HG03457 (cell line): ENCODE measurements around the gene VASH1.

Source experiments
- ATAC-seq: cut with Tn5 transposase; IDR thresholded peaks from one replicate; pipeline ENCODE4 v1.9.1; 2021; ENCODE audit warnings: moderate number of reproducible peaks; ENCODE audit not compliant: unreplicated experiment

The VASH1 gene

DNA sequence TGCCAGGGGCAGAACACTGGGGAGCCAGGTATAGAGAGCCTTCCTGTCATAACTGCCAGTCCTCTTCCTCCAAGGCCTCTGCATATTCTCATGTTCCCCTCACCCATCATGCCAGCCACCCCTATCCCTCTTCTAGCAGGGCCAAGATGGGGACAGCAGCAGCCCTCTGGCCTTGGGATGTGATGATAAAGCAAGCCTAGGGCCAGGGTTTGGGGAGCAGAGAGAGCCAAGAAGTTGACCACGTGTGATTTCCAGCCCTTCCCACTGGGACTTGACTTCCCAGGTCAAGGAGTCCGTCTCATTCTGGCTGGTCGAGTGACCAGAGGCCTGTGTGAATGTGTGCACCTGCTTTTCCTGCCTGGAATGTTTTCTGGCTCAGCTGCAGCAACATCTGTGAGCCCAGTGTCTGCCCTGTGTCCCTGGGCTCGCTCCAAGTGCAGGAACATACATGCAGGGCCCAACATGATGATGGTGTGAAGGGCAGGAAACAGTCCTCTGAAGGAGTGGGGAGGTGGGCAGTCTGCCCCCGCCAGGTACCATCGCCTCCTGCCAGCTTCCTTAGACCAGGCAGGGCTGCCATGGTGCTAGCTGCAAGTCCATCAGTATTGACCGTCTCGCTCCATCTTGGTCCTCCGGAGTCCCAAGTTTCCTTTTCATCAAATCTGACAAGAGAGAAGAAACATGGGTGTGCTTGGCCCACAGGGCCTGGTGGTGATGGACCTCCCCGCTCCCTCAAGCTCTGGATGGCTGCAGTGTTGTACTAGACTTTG is 21.0 kb downstream of the VASH1 start:
- no peak for ATAC-seq

DNA sequence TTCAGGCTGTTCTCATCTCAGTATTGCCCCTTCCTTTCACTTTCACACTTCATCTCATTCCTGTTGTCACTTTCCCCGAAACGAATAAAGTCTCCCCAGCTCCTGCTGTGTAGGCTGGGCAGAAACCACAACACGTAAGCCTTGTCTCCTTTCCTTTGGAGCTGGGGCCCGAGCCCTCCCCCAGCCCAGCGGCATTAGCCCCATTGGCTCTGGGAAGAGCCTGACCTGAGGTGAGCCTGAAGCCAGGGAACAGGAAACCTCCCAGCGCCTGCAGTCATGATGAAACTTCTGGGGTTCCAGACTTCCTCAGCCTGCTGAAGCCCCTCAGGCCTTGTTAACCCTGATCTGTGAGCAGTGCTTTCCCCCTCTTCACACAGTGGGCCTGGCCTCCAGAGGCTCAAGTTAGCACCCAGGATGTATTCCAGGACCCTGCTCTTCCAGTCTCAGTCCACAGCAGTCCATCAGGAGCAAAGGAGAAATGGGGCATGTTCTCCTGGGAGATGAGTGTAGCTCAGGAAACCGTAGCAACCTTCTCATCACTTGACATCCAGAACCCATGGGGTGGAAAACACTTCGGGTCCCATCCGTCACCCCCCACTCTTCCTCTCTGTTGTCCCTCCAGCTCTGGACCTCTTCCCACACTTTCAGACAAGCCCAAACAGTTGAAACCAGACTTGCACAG is 21.8 kb downstream of the VASH1 start:
- no peak for ATAC-seq

DNA sequence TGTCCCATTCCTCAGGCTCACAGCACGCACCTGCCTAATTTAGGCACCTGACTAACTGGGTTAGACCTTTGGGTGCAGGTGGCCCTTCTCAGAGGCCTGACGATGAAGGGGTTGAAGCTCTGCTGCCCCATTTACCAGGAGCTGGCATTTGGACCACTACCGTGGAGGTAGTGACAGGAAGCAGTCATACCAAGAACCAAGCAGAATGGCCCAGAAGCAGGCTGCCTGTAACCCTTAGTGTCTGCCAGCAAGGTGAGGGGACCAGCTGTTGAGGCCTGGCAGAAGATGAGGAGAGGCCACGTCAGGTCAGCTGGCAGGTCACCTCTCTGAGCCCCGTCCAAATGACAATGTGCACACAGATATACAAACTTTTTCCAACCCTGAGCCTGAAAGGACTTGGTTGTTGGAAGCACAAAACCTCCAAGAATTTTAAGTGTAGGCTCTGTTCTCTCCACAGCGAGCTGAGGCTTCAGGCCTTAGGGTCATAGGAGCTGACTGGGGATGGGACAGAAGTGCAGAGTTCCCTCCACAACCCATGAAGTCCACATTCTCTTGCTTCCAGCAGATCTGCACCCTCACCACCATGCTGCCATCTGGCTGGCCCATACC is 23.1 kb downstream of the VASH1 start:
- no peak for ATAC-seq

DNA sequence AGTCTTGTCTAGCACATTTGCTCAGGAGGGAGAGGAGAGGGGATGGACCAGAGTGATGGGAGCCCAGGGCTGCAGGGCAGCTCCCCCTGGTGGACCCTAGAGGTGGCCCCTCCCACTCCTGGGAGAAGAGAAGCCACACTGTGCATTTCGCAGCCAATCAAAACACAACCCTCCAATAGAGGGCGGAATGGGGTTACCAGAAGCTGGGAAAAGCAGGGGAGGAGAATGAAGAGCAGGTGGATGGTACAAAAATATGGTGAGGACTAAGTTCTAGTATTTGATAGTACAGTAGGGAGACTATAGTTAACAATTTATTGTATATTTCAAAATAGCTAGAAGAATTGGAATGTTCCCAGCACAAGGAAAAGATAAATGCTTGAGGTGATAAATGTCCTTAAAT is 23.6 kb downstream of the VASH1 start:
- ATAC-seq, result peak; percentile 69

DNA sequence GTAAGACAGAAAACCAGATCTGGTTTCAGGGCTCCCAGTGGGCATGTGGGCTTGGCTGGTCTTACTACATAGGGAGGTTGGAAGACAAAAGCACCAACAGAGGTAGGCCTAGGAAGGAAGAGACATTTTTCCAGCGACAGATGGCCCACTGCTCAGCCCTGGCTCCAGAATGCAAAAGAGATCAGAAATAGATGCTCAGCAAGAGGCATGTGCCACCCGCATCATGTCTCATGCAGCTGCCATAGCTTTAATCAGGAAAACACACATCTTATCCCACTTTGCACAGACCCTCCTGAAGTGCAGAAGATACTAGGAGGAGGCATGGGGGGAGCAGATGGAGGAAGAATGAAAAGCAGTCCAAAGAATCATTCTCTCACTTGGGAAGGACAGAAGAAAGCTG is 25.3 kb downstream of the VASH1 start:
- ATAC-seq, result no peak

DNA sequence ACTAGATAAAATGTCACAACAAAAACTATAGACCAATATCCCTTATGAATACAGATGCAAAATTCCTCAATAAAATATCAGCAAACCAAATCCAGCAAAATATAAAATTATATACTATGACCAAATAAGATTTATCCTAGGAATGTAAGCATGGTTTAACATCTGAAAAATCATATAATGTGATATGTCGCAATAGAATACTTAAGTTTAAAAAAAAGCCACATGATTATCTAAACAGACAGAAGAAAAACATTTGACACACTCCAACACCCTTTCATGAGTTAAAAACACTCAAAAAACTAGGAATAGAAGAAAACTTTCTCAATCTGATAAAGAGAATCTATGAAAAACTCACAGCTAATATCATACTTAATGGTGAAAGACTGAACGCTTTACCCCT is 31.2 kb downstream of the VASH1 start:
- no peak for ATAC-seq

DNA sequence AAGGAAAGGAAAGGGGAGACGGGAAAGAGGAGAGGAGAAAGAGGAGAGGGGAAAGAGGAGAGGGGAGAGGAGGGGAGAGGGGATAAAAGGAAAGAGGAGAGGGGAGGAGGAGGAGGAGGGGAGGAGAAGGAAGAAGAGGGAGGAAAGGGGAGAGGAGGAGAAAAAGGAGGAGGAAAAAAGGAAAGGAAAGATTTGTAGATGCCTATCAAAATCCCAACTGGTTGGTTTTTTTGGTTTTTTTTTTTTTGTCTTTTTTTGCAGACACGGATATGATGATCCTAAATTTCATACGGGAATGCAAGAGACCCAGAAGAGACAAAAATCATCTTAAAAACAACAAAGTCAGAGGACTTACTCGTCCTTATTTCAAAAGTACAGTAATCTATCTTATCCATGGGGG is 32.1 kb downstream of the VASH1 start:
- no peak for ATAC-seq

DNA sequence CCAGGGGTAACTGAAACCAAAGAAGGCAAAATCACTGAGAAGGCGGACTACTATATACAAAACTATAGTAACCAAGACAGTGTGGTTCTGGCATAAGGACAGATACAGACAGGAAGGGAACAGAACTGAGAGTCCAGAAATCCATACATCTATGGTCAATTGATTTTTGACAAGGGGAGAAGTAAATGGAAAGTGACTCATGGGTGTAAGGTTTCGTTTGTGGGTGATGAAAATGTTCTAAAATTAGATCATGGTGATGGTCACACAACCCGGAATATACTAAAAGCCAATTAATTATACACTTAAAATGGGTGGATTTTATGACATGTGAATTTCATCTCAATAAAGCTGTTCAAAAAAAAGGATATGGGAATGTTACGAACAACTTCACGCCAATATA is 32.7 kb downstream of the VASH1 start:
- ATAC-seq, result no peak

DNA sequence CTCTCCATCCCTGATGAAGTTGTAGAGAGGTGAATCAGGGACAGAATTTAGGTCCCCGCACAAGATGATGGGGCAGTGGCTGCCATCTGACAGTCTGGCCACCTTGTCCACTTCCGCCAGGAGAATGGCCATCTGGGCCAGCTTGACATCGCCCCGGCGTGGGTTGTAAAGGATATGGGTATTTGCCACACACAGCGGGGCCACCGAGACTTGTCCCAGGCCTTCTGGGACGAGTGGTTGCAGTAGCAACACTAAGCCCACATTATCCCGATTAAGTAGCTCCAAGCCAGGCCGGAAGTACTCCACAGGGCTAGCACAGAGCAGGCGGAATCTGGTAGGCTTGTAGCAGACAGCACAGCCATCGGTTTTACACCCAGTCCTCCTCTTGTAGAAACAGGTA is 45.2 kb downstream of the VASH1 start:
- no peak for ATAC-seq

DNA sequence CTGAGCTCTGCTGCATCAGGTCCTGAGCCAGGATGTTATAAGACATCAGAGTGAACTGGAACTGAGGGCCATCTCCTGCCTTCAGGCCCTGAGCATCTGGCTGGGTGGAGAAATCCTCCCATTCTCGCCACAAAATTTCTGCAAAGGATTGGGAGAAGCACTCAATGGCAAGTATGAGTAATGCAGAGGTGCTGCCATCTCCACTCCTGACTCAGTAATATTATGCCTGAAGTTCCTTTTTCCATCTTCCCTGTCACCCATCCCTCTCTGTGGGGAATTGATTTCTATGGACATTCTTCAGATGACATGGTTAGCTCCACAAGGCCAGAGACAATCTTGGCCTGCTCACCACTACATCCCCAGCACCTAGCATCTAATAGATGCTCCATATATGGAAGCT is 46.7 kb downstream of the VASH1 start:
- ATAC-seq, result no peak

DNA sequence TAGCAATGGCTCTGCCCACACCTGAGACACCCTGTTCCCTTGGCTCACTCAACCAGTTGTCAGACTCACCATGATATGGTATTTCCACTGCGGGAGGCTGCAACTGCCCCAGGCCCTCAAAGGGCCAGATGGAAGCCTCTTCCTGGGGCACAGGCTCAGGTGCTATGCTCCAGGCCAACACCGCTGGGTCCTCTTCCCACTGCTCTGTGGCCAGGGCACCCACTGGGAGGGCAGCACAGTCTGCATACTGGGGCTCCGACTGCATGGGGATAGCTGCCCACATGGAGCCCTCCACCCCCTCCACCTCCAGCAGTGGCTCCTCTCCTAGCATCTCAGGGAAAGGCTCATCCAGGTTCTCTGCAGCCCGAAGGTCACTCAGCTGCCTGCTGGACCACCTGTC is 47.7 kb downstream of the VASH1 start:
- no peak for ATAC-seq

DNA sequence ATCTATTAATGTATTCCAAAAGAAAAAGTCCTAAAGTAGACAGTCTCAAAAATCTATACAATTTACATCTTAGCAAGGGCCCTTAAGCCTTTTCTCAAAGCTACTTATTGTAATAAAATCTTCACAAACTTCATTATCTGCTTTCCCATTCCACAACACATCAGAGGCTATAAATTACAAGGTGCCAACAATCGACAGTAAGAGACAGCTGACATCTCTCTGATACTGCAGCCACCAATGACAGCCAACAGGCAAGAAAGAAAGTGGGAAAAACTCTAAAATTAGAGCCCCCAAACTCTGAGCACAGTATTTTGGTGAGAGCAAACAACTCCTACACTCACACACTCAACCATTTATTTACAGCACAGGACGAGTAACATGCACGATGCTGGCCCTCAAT is 49.3 kb downstream of the VASH1 start:
- ATAC-seq, result no peak

DNA sequence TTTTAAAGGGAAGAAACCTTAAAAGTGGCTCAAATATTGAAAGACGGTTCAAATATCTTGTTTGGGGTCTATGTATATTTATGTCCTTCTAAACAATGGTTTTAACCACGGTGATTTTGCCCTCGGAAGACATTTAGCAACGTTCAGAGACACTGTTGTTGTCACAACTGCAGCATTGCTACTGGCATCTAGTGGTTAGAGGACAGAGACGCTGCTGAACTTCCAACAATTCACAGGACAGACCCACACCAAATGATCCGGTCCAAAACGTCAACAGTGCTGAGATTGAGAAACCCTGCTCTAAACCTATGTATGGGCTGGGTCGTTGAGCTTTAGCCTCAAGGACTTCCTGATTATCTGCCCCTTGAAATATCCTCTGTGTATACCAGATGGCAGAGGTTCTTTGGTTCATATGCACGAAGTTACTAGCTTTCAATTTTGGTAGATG is 49.7 kb downstream of the VASH1 start:
- ATAC-seq, result no peak

DNA sequence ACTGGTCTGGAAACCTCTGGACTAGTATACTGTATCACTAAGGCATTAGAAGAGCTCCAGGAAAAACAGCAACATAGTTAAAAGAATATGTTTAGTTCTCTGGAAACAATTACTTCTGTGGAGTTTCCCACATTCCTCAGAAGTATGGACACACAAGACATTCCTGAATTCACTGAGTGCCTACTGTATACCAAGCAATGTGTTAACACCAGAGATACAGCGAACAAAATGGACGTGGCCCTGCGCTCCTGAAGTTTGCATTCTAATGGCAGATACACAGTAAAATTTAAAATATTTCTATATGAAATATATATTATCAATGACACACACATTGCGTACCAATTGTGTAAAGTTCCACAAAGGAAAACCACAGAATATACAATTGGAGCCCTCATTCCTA is 50.3 kb downstream of the VASH1 start:
- no peak for ATAC-seq

DNA sequence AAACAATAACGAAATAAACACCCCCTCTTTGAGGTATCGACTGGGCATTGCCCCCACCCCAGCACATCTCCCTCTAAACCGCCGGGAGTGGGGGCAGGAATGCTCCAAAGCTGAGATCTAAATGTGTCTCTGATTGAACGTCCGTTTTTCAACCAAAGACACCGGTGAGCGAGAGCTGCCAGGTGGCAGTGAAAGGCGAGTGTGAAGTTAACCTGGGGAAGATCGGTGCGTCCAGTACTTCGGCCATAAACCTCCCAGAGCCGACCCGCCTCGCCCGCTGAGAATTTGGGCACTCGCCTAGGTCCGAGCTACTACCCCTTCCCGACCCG is 50.8 kb downstream of the VASH1 start:
- ATAC-seq, result no peak

DNA sequence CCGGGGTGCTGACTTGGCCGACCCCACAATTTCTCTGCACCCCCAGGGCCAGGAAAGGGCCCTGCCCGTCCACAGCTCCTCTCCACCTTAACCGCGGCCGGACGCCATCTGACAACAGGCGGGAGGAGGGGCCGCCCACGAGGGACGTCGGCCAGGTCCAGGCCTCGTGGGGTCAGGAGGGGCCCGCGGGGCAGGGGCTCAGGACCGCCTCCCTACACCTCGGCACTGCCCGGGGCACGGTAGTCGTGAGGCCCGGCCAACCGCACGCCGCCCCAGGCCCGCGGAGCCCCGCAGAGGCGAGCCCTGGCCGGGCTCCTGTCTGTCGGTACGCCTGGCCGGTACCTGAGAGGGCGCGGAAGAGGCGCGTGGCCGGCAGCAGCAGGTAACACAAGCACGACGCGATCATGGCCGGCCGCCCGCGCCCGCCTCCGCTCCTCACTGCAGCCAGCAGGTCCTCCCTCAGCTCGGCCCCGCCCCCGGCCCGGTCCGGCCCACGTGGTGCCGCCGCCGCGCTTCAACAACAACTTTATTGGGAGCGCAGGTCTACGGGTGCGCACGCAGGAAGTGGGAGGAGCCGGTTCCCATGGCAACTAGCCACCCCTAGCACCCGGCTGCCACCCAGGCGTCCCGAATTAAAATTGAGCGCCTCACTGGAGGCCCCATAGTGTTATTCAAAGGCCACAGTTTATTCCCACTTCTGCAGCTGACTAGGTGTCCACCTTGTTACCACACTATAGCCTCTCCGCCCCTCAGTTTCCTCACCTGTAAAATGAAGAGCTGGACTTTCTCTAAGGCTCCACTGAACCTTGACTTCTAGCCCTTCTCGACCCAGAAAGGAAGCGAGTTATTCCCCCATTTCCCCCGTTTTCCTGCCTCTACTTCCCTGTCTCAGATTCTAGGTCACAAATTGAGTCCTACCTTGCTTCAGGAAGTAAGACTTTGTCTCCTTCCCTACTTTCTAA is 51.4 kb downstream of the VASH1 start, which contains the start of gene ANGEL1:
TSS of gene ANGEL1 (minus strand) at position 461 of the 962 bp plus-strand sequence. CDS start at position 406, 55 bp downstream.
- peak; percentile 60 for ATAC-seq

DNA sequence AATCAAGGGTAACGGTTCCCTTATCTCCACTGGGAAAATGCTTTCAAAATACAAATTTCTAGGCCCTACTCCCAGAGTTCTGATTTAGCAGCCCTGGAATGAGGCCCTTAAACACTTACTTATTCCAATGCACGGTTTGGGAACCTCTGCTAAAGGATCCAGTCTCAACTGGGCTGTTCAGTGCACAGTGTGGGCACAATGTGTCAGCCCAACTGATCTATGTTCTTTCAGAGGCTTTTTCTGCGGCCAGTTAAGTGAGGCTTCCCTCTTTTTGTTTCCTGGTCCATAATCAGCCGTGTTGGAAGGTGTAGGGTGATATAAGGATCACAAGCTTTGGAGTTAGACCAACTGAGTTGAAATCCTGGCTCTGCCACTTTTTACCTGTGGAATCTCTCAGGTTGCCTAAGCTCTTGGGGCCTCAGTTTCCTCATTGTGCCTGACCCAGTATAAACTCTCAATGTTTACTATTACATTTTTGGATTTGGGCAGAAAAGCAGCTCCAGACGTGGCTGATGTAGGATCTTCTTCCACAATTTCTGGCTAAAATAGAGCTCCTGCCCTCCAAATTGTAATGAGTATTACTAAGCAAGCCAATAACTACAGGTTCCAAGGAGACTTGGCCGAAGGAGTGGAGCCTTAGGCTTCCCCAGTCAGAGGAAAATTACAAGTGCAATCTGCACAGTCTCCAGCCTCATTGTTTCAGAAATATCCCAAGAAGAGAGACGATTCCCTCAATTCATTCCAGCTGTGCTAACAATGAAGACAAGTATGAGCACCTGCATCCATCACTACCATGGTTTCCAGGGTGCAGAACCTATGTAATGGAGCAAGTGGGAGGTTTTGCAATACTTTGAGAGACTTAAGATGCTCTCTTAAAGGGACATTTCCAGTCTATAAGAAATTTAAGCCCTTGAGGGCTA is 53.7 kb downstream of the VASH1 start:
- no peak for ATAC-seq

DNA sequence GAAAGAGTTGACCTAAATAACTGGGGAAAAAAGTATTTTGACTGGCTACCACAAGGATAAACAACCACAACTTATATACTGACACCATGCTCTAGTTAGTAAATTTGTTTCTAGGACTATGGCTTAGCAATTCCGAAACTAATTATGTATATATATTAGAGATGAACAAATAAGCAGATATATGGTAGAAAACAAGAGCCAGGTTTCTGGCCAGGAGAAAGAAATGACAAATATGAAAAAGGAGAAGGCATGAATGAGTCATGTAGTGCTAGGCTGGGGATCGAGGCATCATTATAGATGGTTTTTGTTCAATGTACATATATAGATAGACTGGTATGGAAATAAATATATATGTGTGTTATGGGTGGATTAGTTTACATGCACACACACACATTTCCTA is 59.4 kb downstream of the VASH1 start:
- no peak for ATAC-seq

DNA sequence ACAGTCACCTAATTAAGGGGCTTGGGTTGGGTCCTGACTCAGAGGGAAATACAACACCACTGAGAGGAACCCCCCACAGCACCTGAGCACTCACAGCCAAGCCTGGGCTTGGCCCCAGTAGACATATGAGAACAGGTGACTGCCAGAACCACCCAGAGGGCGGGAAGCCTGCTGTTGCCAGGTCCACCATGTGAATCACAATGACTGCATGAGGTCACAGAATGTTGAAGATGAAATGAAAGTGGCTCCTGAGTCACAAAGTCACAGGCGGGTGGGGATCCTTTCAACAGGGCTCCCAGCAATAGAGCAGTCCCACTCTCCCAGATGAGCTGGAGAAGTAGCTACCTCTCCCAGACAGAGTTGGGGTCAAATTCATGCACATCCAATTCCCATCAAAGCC is 64.9 kb downstream of the VASH1 start, which contains the start of gene LRRC74A:
TSS of gene LRRC74A (plus strand) at position 287 of the 400 bp plus-strand sequence. CDS start 290 bp downstream, outside the sequence.
- no peak for ATAC-seq
